ENCODE results near the gene TCF7L2.

TCF7L2 gene

GRCh38 chr10:113115556-113115955 is 165.5 kb downstream of the TCF7L2 start:
- intact Hi-C loops (cut with DNase I) = loop anchor here (10.0 kb wide), 1 partner anchor 51 kb away; no protein-coding TSS in a partner anchor
- DNase-seq = no peak

- DNase-seq = no peak
- intact Hi-C loops (cut with DNase I) = loop anchor here (10.0 kb wide), 1 partner anchor 54 kb away; no protein-coding TSS in a partner anchor
Observed at GRCh38 chr10:113118882-113119281, 168.8 kb downstream of the TCF7L2 start.

- DNase-seq = no peak
- intact Hi-C loops (cut with DNase I) = loop anchor here (10.0 kb wide), 2 partner anchors 55 to 395 kb away; no protein-coding TSS in a partner anchor
Observed at GRCh38 chr10:113119801-113120200, 169.8 kb downstream of the TCF7L2 start.

GRCh38 chr10:113121153-113121552 is 171.1 kb downstream of the TCF7L2 start:
- DNase-seq = no peak
- intact Hi-C loops (cut with DNase I) = loop anchor here (10.0 kb wide), 1 partner anchor 396 kb away; no protein-coding TSS in a partner anchor

- intact Hi-C loops (cut with DNase I) = loop anchor here (10.0 kb wide), 1 partner anchor 398 kb away; no protein-coding TSS in a partner anchor
- no peak for DNase-seq
Observed at GRCh38 chr10:113122947-113123346, 172.9 kb downstream of the TCF7L2 start.

GRCh38 chr10:113124724-113125123 is 174.7 kb downstream of the TCF7L2 start:
- intact Hi-C loops (cut with DNase I) = loop anchor here (10.0 kb wide), 1 partner anchor 400 kb away; no protein-coding TSS in a partner anchor
- DNase-seq = no peak

- DNase-seq = no peak
- intact Hi-C loops (cut with DNase I) = loop anchor here (10.0 kb wide), 1 partner anchor 401 kb away; no protein-coding TSS in a partner anchor
Observed at GRCh38 chr10:113125612-113126011, 175.6 kb downstream of the TCF7L2 start.

GRCh38 chr10:113126229-113127201 is 176.5 kb downstream of the TCF7L2 start:
- intact Hi-C loops (cut with DNase I) = loop anchor here (10.0 kb wide), 1 partner anchor 402 kb away; no protein-coding TSS in a partner anchor
- peak; percentile 34 to 89 (median 78) for DNase-seq

- intact Hi-C loops (cut with DNase I) = loop anchor here (10.0 kb wide), 1 partner anchor 403 kb away; no protein-coding TSS in a partner anchor
- no peak for DNase-seq
Observed at GRCh38 chr10:113127261-113127900, 177.3 kb downstream of the TCF7L2 start.

- DNase-seq = no peak
- intact Hi-C loops (cut with DNase I) = loop anchor here (10.0 kb wide), 1 partner anchor 403 kb away; no protein-coding TSS in a partner anchor
Observed at GRCh38 chr10:113127901-113128283, 177.8 kb downstream of the TCF7L2 start.

GRCh38 chr10:113128450-113129070 is 178.5 kb downstream of the TCF7L2 start:
- intact Hi-C loops (cut with DNase I) = loop anchor here (10.0 kb wide), 1 partner anchor 404 kb away; no protein-coding TSS in a partner anchor
- DNase-seq = no peak

- intact Hi-C loops (cut with DNase I) = loop anchor here (10.0 kb wide), 1 partner anchor 404 kb away; no protein-coding TSS in a partner anchor
- DNase-seq = no peak
Observed at GRCh38 chr10:113129117-113129516, 179.1 kb downstream of the TCF7L2 start.

- intact Hi-C loops (cut with DNase I) = no loop called here
- no peak for DNase-seq
Observed at GRCh38 chr10:113130014-113130641, 180.1 kb downstream of the TCF7L2 start.

- no peak for DNase-seq
- intact Hi-C loops (cut with DNase I) = no loop called here
Observed at GRCh38 chr10:113131613-113132261, 181.7 kb downstream of the TCF7L2 start.

- intact Hi-C loops (cut with DNase I) = no loop called here
- no peak for DNase-seq
Observed at GRCh38 chr10:113132591-113133121, 182.6 kb downstream of the TCF7L2 start.

- intact Hi-C loops (cut with DNase I) = no loop called here
- no peak for DNase-seq
Observed at GRCh38 chr10:113133497-113134115, 183.6 kb downstream of the TCF7L2 start.

- intact Hi-C loops (cut with DNase I) = no loop called here
- no peak for DNase-seq
Observed at GRCh38 chr10:113135025-113135424, 185.0 kb downstream of the TCF7L2 start.

Data from head of caudate nucleus (tissue), 42 donors.